Activated CD4-positive, alpha-beta T cell treated with anti-CD3 and anti-CD28 coated beads, Interleukin-2, Interleukin-4, amounts not matched to agents 100 ng/mL and 50 ng/mL, durations not matched to agents 16 hours and 8 hours (primary cell): ENCODE data around the gene PLEKHB2.
"Not testable (repeated sequence)": the region's sequence is repeated elsewhere in the genome, so short reads cannot be mapped to it uniquely, and the experiment has no call there.

Source experiments
- DNase-seq: peaks from one replicate; pipeline ENCODE4 v3.0.0-alpha.2; 2020; ENCODE audit warnings: low spot score

PLEKHB2 gene, protein sequence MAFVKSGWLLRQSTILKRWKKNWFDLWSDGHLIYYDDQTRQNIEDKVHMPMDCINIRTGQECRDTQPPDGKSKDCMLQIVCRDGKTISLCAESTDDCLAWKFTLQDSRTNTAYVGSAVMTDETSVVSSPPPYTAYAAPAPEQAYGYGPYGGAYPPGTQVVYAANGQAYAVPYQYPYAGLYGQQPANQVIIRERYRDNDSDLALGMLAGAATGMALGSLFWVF

DNA sequence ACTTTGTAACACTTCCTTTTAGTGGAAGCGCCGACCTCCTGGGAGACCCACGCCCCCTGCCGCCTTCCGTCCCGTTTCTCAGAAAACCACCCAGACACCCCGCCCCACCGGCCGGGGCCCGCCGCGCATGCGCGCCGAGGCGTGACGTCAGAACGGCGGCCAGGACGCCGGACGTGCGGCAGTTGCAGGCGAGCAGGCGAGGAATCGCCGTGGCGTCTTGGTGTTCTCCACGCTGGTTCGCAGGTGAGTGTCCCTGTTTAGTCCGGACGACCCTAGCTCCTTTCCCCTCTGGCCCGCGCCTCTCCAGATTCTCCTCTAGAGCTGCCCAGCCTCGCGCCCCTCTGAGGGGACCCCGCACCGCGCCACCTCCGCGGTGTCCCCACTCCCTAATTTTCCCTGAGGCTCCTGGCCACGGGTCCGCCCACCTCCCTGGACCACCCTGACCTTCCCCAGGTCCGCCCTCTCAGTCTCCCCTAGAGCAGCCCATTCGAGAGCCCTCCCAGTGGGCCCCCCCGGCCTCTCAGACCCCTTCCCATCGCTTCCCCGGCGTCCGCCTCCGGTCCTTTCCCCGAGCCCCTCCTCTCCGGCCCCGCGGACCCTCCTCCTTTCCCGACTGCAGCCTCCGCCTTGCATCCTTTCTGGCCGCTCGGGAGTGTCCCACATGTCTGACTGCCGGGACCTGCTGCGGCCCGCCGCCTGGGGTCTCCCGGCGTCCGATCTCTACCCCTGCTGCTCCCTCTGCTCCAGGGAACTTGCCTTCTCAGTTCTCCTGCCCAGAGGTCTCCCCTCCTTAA lies at the start of gene PLEKHB2:
PLEKHB2 (plus strand) TSS at position 181 of the 794 bp plus-strand sequence. CDS start 15,606 bp downstream, outside the sequence.
- DNase-seq: peak; percentile 96

DNA sequence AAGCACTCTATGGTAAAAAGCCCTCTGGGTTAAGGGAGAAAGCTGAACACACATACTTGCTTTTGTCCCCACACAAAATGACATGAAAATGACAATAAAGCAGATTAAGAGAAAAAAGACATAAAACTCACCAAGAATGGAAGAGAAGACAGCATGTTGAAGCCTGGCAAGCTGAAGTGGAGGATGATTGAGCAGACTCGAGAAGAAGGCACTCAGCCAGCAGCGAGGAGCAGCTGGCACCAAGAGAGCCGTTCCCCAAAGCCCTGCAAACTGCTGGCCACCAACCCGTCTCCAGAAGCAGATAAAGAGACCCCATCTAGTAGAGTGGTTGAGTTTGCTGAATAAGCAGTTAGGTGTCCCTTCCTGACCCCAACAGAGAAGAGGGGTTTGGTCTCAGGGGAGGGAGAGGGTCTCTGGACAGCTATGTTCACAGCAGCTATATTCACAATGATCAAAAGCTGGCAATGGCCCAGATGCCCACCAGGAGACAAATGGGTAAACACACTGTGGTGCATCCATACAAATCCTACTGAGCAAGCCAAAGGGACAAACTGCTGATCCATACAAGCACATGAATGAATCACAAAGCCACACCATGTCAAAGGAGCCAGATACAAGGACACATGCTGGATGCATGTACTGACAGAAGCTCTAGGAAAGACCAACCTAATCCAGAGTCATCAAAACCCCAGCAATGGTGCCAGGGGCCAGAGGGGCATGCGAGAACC lies 48.8 kb upstream of the PLEKHB2 start:
- no peak for DNase-seq

DNA sequence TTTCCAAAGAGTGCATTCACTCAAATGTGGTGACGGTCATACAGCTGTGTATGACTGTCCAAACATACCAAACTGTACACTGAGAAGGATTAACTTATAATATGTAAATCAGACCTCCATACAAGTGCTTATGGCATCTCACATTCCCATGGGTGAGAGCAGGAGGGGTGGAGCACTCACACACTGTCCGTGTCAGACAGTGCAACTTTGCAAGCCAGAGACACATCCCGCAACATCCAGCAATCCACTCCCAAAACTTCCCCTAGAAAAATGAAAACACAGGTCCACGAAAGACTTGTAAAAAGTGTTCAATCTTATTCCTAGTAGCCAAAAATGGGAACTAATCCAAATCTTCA lies 48.2 kb upstream of the PLEKHB2 start:
- no peak for DNase-seq

DNA sequence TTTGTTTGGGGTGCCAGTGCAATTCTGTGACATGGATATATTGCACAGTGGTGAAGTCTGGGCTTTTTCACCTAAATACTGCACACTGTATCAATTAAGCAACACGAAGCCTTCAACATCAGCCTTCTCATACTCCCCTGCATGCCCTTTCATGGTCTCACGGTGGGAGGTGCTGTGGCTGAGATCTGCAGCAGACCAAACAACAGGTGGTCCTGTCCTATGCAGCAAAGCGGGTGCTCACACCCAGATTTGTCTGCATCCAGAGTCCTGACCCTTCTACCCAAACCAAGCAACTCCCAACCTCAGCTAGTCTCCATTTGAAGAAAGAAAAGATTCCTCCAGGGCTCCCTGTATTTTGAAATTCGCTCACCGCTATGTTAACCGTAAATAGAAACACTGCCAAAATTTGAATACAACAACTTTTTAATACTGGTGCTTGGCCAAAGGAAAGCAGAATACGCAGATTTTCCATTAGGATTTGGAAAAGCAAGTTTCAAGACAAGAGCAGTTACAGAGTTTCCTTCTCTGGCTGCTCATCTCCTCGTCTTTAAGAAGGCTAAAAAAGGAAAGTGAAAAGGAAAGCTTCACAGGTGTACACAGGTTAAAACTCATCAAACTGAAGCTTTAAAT lies 46.8 kb upstream of the PLEKHB2 start:
- no peak for DNase-seq

DNA sequence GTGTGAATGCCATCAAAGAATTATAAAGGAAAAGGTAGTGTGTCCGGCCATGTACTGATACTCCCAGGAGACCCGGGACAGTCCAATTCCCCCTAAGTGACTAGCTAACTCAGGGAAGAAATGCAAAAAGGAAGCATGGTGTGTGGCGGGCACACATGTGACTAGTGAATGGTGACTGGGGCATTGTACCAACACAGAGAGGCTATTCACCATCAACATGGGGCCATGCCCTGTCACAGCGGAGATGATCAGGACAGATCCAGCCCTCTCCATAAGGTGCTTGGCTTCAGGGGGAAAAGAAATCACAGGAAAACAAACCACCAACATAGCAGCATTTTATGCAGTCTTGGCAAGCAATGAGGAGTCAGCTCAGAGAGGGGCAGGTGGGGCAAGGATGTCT lies 46.2 kb upstream of the PLEKHB2 start:
- DNase-seq: no peak

DNA sequence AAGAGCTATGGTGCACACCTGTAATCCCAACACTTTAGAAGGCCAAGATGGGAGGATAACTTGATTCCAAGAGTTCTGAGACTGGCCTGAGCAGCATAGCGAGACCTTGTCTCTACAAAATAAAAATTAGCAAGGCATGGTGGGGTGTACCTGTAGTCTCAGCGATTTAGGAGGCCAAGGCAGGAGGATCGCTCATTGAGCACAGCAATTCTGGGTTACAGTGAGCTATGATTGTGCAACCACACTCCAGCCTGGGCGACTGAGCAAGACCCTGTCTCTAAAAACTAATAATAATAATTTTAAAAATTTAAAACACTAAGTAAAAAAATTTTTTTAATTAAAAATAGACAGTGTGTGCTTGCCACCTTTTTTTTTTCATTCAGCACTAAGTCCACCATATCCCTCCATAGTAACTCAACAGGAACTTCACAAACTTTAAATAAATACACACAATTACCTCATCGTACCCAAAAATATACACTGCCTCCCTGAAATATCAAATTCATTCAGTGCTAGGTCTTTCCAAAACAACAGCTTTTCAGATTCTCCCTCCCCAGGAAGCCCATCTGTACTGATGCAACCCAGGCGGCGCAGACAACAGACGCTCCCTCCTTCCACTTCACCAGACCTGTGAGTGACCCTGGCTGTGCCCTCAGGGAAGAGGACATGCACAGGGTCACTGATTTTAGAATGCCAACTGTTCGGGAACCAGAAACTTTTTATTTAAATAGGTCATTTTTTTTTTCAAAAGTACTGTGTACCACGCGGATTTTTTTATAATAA lies 41.4 kb upstream of the PLEKHB2 start:
- DNase-seq: no peak

DNA sequence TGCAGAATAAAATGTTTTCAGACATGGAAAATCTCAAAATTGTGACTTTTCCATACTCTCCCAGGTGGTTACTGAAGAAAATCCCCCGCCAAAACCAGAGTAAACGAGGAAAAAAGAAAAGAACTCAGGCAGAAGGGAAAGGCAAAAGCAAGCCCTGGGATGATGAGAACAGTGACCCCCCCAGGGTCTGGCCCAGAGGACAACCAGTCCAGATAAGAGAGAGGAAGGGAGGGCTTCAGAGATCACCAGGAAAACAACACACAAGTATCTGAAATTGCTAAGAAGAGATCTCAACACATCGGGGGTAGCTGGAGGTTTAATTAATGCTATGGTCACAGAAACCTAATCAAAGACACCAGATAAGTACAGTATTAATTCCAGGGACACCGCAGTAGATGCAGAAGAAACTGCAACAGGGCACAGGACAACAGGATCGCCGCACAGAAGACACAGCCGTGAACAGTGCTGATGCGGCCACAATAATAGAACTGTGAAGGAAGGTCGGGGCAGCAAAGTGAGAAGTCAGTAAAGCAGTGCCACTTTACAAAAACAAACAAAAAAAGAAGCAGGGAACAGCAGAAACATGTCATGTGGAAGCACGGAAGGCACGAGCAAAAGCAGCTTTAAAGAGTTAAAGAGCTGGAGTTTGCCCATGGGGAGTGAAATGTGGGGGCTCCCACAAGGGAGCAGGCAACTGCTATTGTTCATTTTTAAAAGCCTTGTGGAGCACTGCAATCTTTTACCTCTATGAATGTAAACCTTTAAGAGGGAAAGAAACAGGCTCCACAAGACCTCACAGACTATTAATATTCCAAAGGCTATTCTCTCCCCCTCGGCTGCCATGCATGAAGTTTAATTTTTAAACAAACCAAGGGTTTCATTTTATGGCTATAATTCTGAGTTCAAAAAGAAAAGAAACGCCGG lies 40.3 kb upstream of the PLEKHB2 start:
- DNase-seq: no peak

DNA sequence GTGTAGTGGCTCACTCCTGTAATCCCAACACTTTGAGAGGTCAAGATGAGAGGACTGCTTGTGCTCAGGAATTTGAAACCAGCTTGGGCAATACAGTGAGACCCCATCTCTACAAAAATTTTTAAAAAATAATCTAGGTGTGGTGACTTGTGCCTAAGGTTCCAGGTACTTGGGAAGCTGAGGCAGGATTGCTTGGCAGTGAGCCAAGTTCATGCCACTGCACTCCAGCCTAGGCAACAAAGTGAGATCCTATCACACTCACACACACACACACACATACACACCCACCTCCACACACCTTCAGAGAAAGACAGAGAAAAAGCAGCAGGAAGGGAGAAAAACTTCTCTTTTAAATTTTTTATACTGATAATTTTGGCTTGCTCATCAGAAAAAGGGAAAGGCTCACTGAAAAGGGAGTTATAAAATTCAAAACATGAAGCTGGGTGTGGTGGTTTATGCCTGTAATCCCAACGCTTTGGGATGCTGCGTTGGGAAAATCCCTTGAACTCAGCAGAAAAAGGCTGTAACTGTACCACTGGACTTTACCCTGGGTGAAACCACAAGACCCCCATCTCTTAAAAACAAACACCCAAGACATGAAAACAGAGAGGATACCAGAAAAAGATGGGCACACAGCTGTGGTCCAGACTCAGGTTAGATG lies 37.5 kb upstream of the PLEKHB2 start:
- DNase-seq: no peak

DNA sequence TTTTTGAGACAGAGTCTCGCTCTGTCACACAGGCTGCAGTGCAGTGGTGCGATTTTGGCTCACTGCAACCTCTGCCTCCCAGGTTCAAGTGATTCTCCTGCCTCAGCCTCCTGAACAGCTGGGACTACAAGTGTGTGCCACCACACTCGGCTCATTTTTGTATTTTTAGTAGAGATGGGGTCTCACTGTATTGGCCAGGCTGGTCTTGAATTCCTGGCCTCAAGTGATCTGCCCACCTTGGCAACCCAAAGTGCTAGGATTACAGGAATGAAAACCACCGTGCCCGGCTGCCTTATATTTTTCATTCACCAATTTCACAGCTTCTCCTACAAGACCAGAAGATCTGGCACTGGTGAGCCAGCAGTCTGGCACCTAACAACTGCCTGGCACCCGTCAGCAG lies 37.0 kb upstream of the PLEKHB2 start:
- DNase-seq: not testable (repeated sequence)

DNA sequence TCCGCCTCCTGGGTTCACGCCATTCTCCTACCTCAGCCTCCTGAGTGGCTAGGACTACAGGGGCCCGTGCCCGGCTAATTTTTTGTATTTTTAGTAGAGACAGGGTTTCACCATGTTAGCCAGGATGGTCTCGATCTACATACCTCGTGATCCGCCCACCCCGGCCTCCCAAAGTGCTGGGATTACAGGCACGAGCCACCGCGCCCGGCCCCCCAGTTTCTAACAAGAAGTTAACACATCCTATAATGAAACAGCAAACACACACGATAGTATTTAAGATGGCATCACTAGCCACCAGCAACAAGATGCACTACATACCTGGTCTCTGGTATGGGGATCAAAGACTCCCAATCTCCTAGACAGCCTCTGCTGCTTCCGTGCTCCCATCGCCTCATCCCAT lies 29.6 kb upstream of the PLEKHB2 start:
- not testable (repeated sequence) for DNase-seq

DNA sequence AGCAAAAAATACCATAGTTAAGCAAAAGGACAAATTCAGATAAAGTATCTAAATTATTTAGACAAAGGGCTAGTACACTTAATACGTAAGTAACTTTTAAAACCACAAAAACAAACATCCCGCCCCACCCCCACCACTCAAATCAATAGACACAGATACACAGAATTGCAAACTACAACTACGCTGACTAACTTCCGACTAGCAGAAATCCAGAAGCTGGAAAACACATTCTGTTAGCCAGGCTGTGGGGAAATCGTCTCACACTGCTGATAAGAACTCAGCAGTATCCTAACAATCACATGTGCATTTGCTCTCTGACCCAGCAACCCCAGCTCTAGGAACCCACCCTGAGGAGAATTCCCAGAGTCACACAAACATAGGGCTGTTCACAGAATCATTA lies 28.4 kb upstream of the PLEKHB2 start:
- no peak for DNase-seq

DNA sequence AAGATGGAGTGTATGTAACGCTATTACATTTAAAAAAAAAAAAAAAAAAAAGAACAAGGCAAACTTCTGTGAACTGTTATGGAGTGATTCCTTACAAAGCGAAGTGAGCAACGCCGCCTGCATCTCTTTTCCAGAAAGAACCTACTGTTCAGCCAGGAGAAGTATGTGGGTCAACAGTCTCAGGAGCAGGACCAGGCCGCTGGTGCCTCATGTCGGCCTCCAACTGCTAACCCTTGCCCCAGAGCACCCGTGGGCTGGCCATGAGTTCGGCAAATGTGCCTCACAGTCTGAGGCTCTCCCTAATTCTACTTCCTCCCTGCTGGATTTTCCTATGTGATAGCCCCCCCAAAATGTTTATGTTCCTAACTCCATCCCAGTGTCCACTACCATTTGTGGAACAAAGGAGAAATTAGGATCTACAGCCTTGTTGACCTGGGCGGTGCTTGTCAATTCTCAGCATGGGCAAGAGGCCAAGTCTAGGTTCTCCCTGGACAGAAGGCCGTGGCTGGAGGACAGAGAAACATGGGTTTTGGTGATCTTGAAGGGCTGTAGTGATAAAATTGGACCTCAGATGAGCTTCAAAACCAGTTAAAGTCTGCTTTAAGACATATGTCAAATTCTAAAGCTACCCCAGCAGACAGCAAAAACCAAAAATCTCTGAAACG lies 27.8 kb upstream of the PLEKHB2 start:
- no peak for DNase-seq

DNA sequence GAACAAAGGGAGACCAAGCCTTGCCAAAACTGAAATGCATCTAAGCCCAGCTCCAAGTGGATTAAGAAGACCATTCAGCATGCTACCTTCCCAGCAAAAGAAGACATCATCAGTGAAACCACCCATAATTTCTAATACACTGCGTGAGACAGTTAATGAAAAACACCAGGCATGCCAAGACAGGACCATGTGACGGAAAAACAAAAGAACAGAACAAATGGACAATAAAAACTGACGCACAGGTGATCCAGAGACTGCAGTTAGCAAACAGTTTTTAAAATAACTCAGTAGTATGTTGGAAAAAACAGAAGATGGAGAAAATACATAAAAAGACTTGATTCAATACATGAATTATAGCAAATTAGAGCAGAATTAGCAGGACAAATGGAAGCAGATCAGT lies 27.2 kb upstream of the PLEKHB2 start:
- DNase-seq: no peak

DNA sequence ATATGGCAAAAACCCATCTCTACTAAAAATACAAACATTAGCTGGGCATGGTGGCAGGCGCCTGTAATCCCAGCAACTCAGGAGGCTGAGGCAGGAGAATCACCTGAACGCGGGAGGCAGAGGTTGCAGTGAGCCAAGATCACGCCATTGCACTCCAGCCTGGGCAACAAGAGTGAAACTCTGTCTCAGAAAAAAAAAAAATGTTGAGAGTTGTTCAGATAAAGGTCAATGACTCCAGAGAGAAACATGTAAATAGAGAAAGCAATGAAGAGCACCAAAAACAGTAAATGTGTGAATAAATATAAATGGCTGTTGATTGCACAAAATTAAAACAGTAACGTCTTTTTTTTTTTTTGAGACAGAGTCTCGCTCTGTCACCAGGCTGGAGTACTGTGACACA lies 25.2 kb upstream of the PLEKHB2 start:
- not testable (repeated sequence) for DNase-seq

DNA sequence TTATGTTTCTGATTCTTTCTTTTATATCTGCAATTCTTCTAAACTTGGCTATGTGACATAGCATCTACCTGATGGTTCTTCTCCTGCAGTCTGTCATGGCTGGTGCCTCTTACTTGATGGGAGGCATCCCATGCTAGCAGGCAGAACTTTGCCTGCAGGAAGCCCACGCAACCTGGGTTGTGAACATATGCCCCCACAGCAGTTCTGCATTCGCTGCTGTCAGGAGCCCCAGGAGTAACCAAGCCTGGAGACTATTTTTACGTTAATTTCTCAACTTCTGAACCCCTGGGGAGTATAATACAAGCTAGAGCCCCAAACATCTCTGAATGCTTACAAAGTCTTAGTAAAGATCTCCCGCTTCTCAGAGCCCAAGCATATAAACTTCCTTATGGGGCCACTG lies 23.9 kb upstream of the PLEKHB2 start:
- no peak for DNase-seq

DNA sequence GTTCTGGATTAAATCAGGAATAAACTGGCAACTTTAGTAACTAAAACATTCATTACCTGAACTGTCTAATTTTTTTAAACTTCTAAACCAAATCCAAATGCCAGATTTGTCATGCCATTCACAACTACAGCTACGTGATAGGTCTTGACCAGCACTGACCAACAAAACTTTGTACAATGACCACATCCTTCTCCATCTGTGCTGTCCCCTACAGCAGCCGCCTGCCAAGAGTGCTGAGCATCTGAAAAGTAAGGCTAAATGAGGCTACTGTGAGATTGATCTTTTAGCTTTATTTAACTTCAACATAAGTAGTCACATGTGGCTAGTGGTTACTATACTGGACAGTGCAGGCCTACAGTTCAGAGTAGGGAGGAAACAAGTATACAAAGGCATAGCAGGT lies 19.5 kb upstream of the PLEKHB2 start:
- DNase-seq: no peak

DNA sequence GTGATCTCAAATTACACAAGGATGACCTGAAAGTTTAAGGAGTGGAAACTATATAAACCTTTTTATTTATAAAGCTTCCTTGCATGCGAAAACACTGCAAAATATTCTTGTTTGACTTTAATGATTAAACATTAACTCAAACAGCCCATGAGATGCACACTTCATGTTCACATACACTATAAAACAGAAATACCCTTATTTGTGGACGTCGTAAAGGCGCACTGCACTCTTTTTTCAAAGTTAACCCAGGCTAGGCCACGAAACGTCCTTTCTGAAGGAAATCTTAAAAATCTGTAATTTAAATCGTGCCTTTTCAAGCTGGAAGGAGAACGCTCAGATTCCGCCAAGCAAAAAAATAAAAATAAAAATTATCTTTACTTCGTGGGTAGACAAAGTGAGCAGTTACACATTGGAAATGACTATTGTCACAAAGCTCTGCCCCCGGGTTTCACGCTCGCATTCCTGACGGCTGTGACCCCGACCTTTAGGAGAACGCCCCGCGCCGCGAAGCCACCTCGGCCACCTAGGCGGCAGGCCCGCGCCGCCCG lies 12.6 kb upstream of the PLEKHB2 start:
- DNase-seq: no peak

DNA sequence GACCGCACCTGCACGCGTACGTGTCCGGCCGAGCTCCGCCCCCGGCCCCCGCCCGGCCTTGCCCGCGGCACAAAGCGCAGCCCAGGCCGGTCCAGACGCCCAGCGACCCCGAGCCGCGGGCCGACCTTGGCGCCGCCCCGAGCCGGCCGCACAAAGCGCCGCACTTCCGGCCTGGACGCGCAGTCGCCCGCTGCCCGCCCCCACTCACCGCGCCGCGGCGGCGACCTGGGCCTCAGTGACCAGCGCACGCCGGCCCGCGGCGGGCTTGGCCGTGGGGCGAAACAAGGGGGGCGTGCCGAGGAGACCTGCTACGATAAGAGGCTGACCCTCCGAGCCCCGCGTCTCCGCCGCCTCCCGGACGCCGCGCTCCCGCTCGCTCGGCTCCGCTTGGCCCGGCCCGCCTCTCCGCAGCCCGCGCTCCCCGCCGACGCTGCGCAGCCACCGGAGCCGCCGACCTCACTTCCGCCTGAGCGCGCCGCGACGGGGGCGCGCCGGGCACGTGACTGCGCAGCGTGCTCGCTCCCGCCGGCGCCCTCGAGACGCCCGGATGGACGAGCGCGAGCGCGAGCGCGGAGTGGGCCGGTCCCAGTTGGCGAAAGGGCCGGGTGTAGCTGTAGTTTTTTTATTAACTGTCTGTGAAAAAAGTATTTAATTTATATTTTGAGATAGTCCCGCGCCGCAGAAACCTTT lies 12.0 kb upstream of the PLEKHB2 start, which contains the start of gene FAM168B:
FAM168B (minus strand) TSS at position 455 of the 690 bp plus-strand sequence. CDS start 10,814 bp downstream, outside the sequence.
- peak; percentile 89 for DNase-seq
